ENCODE results near the gene PPP1R3E. TPM values are rescaled to one million over a fixed set of nuclear protein-coding genes. Genes with fewer than 3 reads are reported as not detected.
A peak's percentile ranks its signal among the peaks of the same experiment; 100 is the strongest.

PPP1R3E gene
- total and polyA plus RNA-seq, 2 of the 13 experiments (the other 11 are each of a cell fraction or from before 2014, with no cell fraction given), result 16.5 to 26.5 TPM

DNA sequence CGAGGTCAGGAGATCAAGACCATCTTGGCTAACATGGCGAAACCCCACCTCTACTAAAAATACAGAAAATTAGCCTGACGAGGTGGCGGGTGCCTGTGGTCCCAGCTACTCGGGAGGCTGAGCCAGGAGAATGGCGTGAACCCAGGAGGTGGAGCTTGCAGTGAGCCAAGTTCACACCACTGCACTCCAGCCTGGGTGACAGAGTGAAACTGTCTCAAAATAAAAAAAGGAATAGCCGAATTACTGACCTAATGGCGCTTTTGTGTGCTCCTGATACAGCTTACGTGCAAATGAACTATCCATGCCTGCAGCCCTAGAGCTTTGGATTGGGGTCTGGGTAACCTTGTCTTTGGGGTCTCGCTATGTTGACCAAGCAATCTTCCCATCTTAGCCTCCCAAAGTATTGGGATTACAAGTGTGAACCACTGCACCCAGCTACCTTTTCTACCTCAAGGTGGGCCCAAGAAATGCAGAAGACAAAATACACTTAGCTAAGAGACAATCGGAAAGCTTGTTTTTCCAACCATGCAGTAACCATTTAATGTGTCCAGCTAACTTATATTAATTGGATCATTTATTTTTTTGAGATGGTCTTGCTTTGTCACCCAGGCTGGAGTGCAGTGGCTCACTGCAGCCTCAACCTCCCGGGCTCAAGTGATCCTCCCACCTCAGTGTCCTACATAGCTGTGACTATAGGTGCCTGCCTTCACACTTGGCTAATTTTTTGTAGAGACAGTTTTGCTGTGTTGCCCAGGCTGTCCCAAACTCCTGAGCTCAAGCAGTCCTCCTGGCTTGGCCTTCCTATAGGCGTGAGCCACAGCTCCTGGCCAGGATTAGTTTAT, 24.1 kb upstream of the PPP1R3E start (continued):
- TF ChIP-seq, protein P1, sequence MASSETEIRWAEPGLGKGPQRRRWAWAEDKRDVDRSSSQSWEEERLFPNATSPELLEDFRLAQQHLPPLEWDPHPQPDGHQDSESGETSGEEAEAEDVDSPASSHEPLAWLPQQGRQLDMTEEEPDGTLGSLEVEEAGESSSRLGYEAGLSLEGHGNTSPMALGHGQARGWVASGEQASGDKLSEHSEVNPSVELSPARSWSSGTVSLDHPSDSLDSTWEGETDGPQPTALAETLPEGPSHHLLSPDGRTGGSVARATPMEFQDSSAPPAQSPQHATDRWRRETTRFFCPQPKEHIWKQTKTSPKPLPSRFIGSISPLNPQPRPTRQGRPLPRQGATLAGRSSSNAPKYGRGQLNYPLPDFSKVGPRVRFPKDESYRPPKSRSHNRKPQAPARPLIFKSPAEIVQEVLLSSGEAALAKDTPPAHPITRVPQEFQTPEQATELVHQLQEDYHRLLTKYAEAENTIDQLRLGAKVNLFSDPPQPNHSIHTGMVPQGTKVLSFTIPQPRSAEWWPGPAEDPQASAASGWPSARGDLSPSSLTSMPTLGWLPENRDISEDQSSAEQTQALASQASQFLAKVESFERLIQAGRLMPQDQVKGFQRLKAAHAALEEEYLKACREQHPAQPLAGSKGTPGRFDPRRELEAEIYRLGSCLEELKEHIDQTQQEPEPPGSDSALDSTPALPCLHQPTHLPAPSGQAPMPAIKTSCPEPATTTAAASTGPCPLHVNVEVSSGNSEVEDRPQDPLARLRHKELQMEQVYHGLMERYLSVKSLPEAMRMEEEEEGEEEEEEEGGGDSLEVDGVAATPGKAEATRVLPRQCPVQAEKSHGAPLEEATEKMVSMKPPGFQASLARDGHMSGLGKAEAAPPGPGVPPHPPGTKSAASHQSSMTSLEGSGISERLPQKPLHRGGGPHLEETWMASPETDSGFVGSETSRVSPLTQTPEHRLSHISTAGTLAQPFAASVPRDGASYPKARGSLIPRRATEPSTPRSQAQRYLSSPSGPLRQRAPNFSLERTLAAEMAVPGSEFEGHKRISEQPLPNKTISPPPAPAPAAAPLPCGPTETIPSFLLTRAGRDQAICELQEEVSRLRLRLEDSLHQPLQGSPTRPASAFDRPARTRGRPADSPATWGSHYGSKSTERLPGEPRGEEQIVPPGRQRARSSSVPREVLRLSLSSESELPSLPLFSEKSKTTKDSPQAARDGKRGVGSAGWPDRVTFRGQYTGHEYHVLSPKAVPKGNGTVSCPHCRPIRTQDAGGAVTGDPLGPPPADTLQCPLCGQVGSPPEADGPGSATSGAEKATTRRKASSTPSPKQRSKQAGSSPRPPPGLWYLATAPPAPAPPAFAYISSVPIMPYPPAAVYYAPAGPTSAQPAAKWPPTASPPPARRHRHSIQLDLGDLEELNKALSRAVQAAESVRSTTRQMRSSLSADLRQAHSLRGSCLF (CRISPR knock-in tag; IDR thresholded peaks at IDR 0.05; ENCODE audit: borderline replicate concordance), result no peak
- TF ChIP-seq, protein P2, sequence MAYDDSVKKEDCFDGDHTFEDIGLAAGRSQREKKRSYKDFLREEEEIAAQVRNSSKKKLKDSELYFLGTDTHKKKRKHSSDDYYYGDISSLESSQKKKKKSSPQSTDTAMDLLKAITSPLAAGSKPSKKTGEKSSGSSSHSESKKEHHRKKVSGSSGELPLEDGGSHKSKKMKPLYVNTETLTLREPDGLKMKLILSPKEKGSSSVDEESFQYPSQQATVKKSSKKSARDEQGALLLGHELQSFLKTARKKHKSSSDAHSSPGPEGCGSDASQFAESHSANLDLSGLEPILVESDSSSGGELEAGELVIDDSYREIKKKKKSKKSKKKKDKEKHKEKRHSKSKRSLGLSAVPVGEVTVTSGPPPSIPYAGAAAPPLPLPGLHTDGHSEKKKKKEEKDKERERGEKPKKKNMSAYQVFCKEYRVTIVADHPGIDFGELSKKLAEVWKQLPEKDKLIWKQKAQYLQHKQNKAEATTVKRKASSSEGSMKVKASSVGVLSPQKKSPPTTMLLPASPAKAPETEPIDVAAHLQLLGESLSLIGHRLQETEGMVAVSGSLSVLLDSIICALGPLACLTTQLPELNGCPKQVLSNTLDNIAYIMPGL (CRISPR knock-in tag; IDR thresholded peaks at IDR 0.05; ENCODE audit: borderline replicate concordance in 1 of 2, low read depth in 1 of 2), result no peak
- TF ChIP-seq, protein P3, sequence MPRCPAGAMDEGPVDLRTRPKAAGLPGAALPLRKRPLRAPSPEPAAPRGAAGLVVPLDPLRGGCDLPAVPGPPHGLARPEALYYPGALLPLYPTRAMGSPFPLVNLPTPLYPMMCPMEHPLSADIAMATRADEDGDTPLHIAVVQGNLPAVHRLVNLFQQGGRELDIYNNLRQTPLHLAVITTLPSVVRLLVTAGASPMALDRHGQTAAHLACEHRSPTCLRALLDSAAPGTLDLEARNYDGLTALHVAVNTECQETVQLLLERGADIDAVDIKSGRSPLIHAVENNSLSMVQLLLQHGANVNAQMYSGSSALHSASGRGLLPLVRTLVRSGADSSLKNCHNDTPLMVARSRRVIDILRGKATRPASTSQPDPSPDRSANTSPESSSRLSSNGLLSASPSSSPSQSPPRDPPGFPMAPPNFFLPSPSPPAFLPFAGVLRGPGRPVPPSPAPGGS (CRISPR knock-in tag; IDR thresholded peaks at IDR 0.05), result no peak
- TF ChIP-seq, protein P4, sequence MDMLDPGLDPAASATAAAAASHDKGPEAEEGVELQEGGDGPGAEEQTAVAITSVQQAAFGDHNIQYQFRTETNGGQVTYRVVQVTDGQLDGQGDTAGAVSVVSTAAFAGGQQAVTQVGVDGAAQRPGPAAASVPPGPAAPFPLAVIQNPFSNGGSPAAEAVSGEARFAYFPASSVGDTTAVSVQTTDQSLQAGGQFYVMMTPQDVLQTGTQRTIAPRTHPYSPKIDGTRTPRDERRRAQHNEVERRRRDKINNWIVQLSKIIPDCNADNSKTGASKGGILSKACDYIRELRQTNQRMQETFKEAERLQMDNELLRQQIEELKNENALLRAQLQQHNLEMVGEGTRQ (IDR thresholded peaks at IDR 0.05; ENCODE audit: low read depth, low read length), result no peak
- TF ChIP-seq, protein P4 (CRISPR knock-in tag; IDR thresholded peaks at IDR 0.05; ENCODE audit: borderline replicate concordance), result no peak
- no peak for TF ChIP-seq ZNF660 (CRISPR knock-in tag; IDR thresholded peaks at IDR 0.05; ENCODE audit: borderline replicate concordance, low read depth)
- TF ChIP-seq, protein P5, sequence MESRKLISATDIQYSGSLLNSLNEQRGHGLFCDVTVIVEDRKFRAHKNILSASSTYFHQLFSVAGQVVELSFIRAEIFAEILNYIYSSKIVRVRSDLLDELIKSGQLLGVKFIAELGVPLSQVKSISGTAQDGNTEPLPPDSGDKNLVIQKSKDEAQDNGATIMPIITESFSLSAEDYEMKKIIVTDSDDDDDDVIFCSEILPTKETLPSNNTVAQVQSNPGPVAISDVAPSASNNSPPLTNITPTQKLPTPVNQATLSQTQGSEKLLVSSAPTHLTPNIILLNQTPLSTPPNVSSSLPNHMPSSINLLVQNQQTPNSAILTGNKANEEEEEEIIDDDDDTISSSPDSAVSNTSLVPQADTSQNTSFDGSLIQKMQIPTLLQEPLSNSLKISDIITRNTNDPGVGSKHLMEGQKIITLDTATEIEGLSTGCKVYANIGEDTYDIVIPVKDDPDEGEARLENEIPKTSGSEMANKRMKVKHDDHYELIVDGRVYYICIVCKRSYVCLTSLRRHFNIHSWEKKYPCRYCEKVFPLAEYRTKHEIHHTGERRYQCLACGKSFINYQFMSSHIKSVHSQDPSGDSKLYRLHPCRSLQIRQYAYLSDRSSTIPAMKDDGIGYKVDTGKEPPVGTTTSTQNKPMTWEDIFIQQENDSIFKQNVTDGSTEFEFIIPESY (CRISPR knock-in tag; IDR thresholded peaks at IDR 0.05), result 0 out of 2 replicates have a peak, but pooled peaks have one; percentile 35
- no peak for TF ChIP-seq TBP (CRISPR knock-in tag; IDR thresholded peaks at IDR 0.05)
- 0 out of 2 replicates have a peak, but pooled peaks have one; percentile 30 for TF ChIP-seq FIP1L1 (IDR thresholded peaks at IDR 0.05; ENCODE audit: borderline replicate concordance, insufficient read depth, low read depth, low read length)
- no peak for TF ChIP-seq ZNF432 (CRISPR knock-in tag; IDR thresholded peaks at IDR 0.05; ENCODE audit: borderline replicate concordance)
- TF ChIP-seq EHMT2 (IDR thresholded peaks at IDR 0.05; ENCODE audit: borderline replicate concordance, low read depth, low read length), result no peak
- TF ChIP-seq ATRX (CRISPR knock-in tag; IDR thresholded peaks at IDR 0.05; ENCODE audit: borderline replicate concordance), result no peak
- TF ChIP-seq ZSCAN22 (CRISPR knock-in tag; IDR thresholded peaks at IDR 0.05), result no peak
- TF ChIP-seq YEATS4 (CRISPR knock-in tag; IDR thresholded peaks at IDR 0.05; ENCODE audit: borderline replicate concordance), result no peak
